Measurements from ENCODE around the gene SNX20. TPM values are rescaled to one million over a fixed set of nuclear protein-coding genes. Genes with fewer than 3 reads are reported as not detected.

Gene SNX20
- total and polyA plus RNA-seq, 2 of the 4 experiments (the other 2 are of a cell fraction) = not detected

- no TSS peak for BruUV-seq (replicated peaks)
- in situ Hi-C loops (cut with MboI; ENCODE audit: low sequenced_read_pairs) (no loop called here), intact Hi-C loops (cut with micrococcal nuclease) (no loop called here), dilution Hi-C loops (cut with HindIII; ENCODE audit: low sequenced_read_pairs, unreplicated experiment) (no loop called here)
- Histone ChIP-seq H2AK9ac (replicated peaks; ENCODE audit: low read depth, low read length, poor library complexity) (peak within 1 kb of the TSS; percentile 42), H3K14ac (replicated peaks; ENCODE audit: low read depth, low read length) (no peak within 1 kb of the TSS), H3K4ac (ENCODE audit: low read depth, low read length) (no peak within 1 kb of the TSS), H3K23ac (ENCODE audit: low read depth, low read length) (no peak within 1 kb of the TSS; the same call in 1 of the 2 replicates), H3K27me3 (ENCODE audit: control insufficient read depth, insufficient read depth, low read length) (peaks cover 18% of the 10 kb centered on the region; the same call in 1 of the 2 replicates), H4K20me1 (ENCODE audit: insufficient read depth, low read length) (no peaks in the 10 kb centered on the region), H2BK5ac (ENCODE audit: low read depth, low read length, poor library complexity, severe bottlenecking) (peak within 1 kb of the TSS; percentile 80), H3K9me3 (ENCODE audit: control insufficient read depth, insufficient read depth, low read length) (no peaks in the 10 kb centered on the region), H4K91ac (ENCODE audit: insufficient read depth, low read depth, low read length) (no peak within 1 kb of the TSS), H2BK120ac (ENCODE audit: low read depth, low read length) (no peak within 1 kb of the TSS), H2BK20ac (ENCODE audit: low read depth, low read length) (no peak within 1 kb of the TSS), H4K5ac (ENCODE audit: low read depth, low read length) (no peak within 1 kb of the TSS), H2AFZ (replicated peaks; ENCODE audit: low read length, poor library complexity) (peak within 1 kb of the TSS; percentile 75), H3K9me1 (ENCODE audit: insufficient read depth, low read length) (0 out of 2 replicates have a peak, but pooled peaks cover 4% of the 10 kb centered on the region), H3K18ac (ENCODE audit: low read depth, low read length) (no peak within 1 kb of the TSS), H4K8ac (ENCODE audit: low read depth in 2 of 2, low read length in 2 of 2) (no peak within 1 kb of the TSS), H3K79me1 (ENCODE audit: low read depth in 1 of 2, low read length in 2 of 2) (no peaks in the 10 kb centered on the region), H3K4me2 (ENCODE audit: low read depth, low read length) (no peak within 1 kb of the TSS; the same call in 1 of the 2 replicates), H3K9ac (ENCODE audit: low read depth, low read length) (no peak within 1 kb of the TSS), H3K4me3 (ENCODE audit: insufficient read depth, low read depth, low read length) (no peak within 1 kb of the TSS), H3K56ac (ENCODE audit: extremely low read depth, insufficient read depth, low read length) (no peak within 1 kb of the TSS), H3K27ac (ENCODE audit: insufficient read depth, low read length) (no peak within 1 kb of the TSS), H2AK5ac (ENCODE audit: low read depth, low read length) (no peak within 1 kb of the TSS), H2BK15ac (ENCODE audit: low read depth, low read length) (no peak within 1 kb of the TSS), H3K36me3 (ENCODE audit: control insufficient read depth, insufficient read depth, low read length) (no peaks in the 10 kb centered on the region), H3K4me1 (ENCODE audit: control insufficient read depth, insufficient read depth, low read length) (no peaks in the 10 kb centered on the region)
- no peak for TF ChIP-seq CHD1 (IDR thresholded peaks at IDR 0.05; ENCODE audit: low read depth, low read length)
- TF ChIP-seq MAZ (IDR thresholded peaks at IDR 0.05; ENCODE audit: borderline replicate concordance, low read depth, low read length) = no peak
- TF ChIP-seq RFX5 (IDR thresholded peaks at IDR 0.05; ENCODE audit: low read depth, low read length) = no peak
- no peak for TF ChIP-seq CTCF (conservative IDR thresholded peaks at IDR 0.05; ENCODE audit: low read depth, low read length)
- TF ChIP-seq MAFK (IDR thresholded peaks at IDR 0.05; ENCODE audit: low read depth, low read length) = no peak
- no peak for TF ChIP-seq USF2 (IDR thresholded peaks at IDR 0.05; ENCODE audit: low read depth, low read length)
- TF ChIP-seq CEBPB (IDR thresholded peaks at IDR 0.05; ENCODE audit: low read depth, low read length) = no peak
- no peak for TF ChIP-seq RCOR1 (IDR thresholded peaks at IDR 0.05; ENCODE audit: insufficient replicate concordance, low read length)
- no peak for TF ChIP-seq NFE2L2 (IDR thresholded peaks at IDR 0.05; ENCODE audit: low read depth, low read length)
- no peak for TF ChIP-seq BHLHE40 (IDR thresholded peaks at IDR 0.05; ENCODE audit: low read depth, low read length)
- no peak for TF ChIP-seq FOS (IDR thresholded peaks at IDR 0.05; ENCODE audit: low read depth, low read length)
- TF ChIP-seq SMC3 (IDR thresholded peaks at IDR 0.05; ENCODE audit: low read depth, low read length) = no peak
- TF ChIP-seq RAD21 (IDR thresholded peaks at IDR 0.05; ENCODE audit: low read length) = no peak
- TF ChIP-seq MXI1 (IDR thresholded peaks at IDR 0.05; ENCODE audit: borderline replicate concordance, low read depth, low read length) = no peak
- TF ChIP-seq POLR2A (IDR thresholded peaks at IDR 0.05; ENCODE audit: low read depth, low read length) = no peak
- DNase-seq = no peak
- CTCF ChIA-PET = no interaction called here
- POLR2A ChIA-PET (ENCODE audit: unreplicated experiment) = no interaction called here
- ATAC-seq (ENCODE audit: low read depth) = peak; percentile 60
- WGBS, 2 experiments (ENCODE audit: extremely low coverage in 2 of 2, insufficient read length in 1 of 2) = 36% methylated on average over 21 of the region's 56 CpGs; no CpG with 5 or more reads in 1 of the 2 experiments
These were observed 12.1 kb upstream of the SNX20 start, which contains the start of gene NOD2 for GRCh38 chr16:50692999-50693781. Gene NOD2, plus strand, starts transcription at chr16:50693606. Its CDS starts 5,890 bp downstream, at chr16:50699496.

Data from IMR-90 (cell line).